Measurements from ENCODE around the gene OR2W1. TPM values are rescaled to one million over a fixed set of nuclear protein-coding genes. Genes with fewer than 3 reads are reported as not detected.

The OR2W1 gene
- total RNA-seq, 1 donor from 2014 or later = not detected

DNA sequence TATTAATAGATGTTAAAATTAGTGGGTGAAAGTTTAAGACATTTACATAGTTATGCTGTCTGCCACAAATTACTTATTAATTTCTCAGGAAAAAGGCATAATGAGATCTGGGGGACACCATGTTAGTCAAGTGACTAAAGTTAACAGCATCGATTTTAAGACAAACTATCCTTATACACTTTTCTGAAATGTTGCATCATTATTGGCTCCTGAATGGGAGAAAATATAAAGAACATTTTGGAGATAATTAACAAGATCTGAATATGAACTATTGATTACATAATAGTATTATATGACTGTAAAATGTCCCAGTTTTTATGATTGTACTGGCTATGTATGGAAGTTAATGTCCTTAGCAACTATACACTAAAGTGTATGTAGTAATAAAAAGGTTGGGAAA, 34.2 kb upstream of the OR2W1 start:
- H3K4me1 Mint-ChIP-seq = no peaks in the 10 kb centered on the region
- DNase-seq = no peak
- intact Hi-C loops (cut with micrococcal nuclease) = no loop called here
- ATAC-seq (ENCODE audit: low read depth) = no peak
- H3K9me3 Mint-ChIP-seq = no peaks in the 10 kb centered on the region
- H3K27me3 Mint-ChIP-seq = peaks cover 16% of the 10 kb centered on the region
- no peak overlapping the region for H3K4me3 Mint-ChIP-seq
- H3K27ac Mint-ChIP-seq = no peak overlapping the region
- ChIA-PET CTCF (no interaction called here), POLR2A (no interaction called here)
- TF ChIP-seq, protein P1, sequence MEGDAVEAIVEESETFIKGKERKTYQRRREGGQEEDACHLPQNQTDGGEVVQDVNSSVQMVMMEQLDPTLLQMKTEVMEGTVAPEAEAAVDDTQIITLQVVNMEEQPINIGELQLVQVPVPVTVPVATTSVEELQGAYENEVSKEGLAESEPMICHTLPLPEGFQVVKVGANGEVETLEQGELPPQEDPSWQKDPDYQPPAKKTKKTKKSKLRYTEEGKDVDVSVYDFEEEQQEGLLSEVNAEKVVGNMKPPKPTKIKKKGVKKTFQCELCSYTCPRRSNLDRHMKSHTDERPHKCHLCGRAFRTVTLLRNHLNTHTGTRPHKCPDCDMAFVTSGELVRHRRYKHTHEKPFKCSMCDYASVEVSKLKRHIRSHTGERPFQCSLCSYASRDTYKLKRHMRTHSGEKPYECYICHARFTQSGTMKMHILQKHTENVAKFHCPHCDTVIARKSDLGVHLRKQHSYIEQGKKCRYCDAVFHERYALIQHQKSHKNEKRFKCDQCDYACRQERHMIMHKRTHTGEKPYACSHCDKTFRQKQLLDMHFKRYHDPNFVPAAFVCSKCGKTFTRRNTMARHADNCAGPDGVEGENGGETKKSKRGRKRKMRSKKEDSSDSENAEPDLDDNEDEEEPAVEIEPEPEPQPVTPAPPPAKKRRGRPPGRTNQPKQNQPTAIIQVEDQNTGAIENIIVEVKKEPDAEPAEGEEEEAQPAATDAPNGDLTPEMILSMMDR (IDR thresholded peaks at IDR 0.05) = no peak
- no peaks in the 10 kb centered on the region for H3K36me3 Mint-ChIP-seq (ENCODE audit: low read depth)

DNA sequence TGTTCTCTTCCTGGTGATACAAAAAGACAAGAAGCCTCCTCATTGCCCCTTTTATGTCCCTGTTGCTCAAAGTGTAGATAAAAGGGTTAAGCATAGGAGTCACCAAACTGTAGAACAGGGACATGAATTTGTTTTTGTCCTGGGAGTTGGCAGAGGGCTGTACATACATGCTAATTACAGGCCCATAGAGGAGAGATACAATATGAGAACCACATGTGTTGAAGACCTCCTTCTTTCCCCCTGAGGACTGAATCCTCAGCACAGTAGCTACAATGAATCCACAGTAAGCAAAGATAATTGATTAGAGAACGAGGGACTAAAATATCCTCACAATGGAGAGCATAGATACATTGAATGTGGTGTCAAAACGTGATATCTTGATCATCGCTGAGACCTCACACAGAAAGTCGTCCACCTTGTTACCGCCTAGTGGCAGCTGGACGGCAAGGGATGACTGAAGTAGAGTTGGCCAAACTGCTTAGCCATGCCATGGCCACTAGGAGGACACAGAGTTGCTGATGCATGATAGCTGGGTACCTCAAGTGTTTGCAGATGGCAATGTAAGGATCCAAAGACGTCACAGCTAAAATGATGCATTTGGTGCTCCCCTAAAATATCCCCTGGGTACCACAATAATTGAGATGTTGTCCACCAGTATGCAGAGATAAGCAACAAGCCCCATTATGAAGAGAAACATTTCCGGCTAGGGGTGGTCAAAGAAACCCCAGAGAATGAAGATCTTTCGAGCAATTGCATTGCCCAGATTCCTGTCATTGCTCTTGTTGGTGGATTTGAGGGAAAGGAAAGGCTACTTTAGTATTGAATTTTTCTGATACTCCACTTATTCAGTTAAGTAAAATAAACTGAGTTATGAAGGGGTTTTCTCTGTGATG, 27.1 kb upstream of the OR2W1 start:
- Mint-ChIP-seq H3K27ac (no peak overlapping the region), H3K27me3 (peaks cover 21% of the 10 kb centered on the region)

DNA sequence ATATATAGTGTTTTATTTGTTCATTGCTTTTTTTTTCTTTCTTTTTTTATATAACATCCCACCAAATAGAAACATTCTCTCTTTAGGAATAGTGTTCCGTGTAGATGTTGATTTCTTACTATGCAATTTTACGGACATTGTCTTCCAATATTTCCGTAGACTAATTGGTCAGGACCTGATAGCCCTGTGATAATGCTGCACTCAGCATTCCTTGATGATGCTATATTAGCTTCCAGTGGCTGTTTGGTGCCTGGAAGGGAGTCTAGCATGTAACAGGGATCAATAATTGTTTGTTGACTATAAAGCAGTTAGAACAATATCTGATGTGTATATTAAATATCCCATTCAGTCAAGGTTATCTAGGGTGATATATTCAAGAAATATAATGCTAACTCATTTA, 6.7 kb upstream of the OR2W1 start:
- no peaks in the 10 kb centered on the region for H3K36me3 Mint-ChIP-seq (ENCODE audit: low read depth)
- ChIA-PET POLR2A (no interaction called here), CTCF (no interaction called here)
- DNase-seq (no peak), ATAC-seq (ENCODE audit: low read depth) (no peak)
- intact Hi-C loops (cut with micrococcal nuclease) = no loop called here
- H3K27ac Mint-ChIP-seq = no peak overlapping the region
- peaks cover 19% of the 10 kb centered on the region for H3K27me3 Mint-ChIP-seq
- TF ChIP-seq, protein P1 (IDR thresholded peaks at IDR 0.05) = no peak
- peaks cover 6% of the 10 kb centered on the region for H3K9me3 Mint-ChIP-seq
- no peak overlapping the region for H3K4me3 Mint-ChIP-seq
- no peaks in the 10 kb centered on the region for H3K4me1 Mint-ChIP-seq

More for the DNA sequence above, 27.1 kb upstream of the OR2W1 start:
- intact Hi-C loops (cut with micrococcal nuclease) = no loop called here
- TF ChIP-seq, protein P1 (IDR thresholded peaks at IDR 0.05) = no peak
- no peaks in the 10 kb centered on the region for H3K4me1 Mint-ChIP-seq
- ATAC-seq (ENCODE audit: low read depth) = peak; percentile 47
- ChIA-PET POLR2A (no interaction called here), CTCF (no interaction called here)
- peaks cover 5% of the 10 kb centered on the region for H3K9me3 Mint-ChIP-seq
- no peaks in the 10 kb centered on the region for H3K36me3 Mint-ChIP-seq (ENCODE audit: low read depth)
- no peak for DNase-seq
- H3K4me3 Mint-ChIP-seq = no peak overlapping the region

DNA sequence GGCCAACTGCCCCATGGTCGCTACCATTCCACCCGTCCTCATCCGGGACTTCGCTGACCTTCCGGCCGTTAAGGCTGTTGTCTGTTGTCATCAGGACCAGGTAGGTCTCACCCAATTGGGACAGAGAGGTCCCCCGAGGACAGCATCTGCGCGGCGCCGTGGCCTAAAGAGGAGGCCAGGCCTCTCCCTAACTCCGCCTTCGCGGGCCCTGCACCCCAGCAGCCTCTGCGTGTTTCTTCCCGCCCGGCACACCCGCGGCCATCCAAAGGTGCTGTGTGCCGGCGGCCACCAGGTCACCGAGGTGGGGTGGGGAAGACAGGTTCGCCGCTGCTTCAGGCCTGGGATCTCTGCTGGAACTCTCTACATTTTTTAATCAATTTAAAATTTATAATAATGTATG, 9.0 kb downstream of the OR2W1 start:
- intact Hi-C loops (cut with micrococcal nuclease) = no loop called here
- CTCF ChIA-PET = no interaction called here
- TF ChIP-seq, protein P1 (IDR thresholded peaks at IDR 0.05) = no peak
- no peak for ATAC-seq (ENCODE audit: low read depth)
- Mint-ChIP-seq H3K4me1 (no peaks in the 10 kb centered on the region), H3K27ac (no peak overlapping the region), H3K36me3 (ENCODE audit: low read depth) (no peaks in the 10 kb centered on the region), H3K4me3 (no peak overlapping the region), H3K27me3 (peaks cover 22% of the 10 kb centered on the region), H3K9me3 (peaks cover 3% of the 10 kb centered on the region)
- POLR2A ChIA-PET = no interaction called here
- no peak for DNase-seq

DNA sequence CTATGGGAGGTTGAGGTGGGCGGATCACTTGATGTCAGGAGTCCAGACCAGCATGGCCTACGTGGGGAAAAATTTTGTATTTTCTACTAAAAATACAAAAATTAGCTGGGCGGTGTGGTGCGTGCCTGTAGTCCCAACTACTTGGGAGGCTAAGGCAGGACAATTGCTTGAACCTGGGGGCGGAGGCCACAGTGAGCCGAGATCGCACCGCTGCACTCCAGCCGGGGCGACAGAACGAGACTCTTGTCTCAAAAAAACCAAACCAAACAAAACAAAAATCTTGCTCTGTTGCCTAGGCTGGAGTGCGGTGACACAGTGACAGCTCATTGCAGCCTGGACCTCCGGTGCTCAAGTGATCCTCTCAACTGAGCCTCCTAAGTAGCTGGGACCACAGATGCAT, 16.2 kb downstream of the OR2W1 start:
- DNase-seq (no peak), ATAC-seq (ENCODE audit: low read depth) (no peak)
- Mint-ChIP-seq H3K27me3 (peaks cover 31% of the 10 kb centered on the region), H3K4me1 (no peaks in the 10 kb centered on the region), H3K4me3 (no peak overlapping the region), H3K9me3 (no peaks in the 10 kb centered on the region), H3K27ac (no peak overlapping the region), H3K36me3 (ENCODE audit: low read depth) (no peaks in the 10 kb centered on the region)
- ChIA-PET POLR2A (no interaction called here), CTCF (no interaction called here)
- TF ChIP-seq, protein P1 (IDR thresholded peaks at IDR 0.05) = no peak
- intact Hi-C loops (cut with micrococcal nuclease) = no loop called here
